Measurements from ENCODE around the gene TBC1D5.

The TBC1D5 gene

GRCh38 chr3:17752876-17753631 is 10.6 kb upstream of the TBC1D5 start (continued):
- TF ChIP-seq TSHZ2 (CRISPR knock-in tag; IDR thresholded peaks at IDR 0.05) (no peak), ESRRG (CRISPR knock-in tag; IDR thresholded peaks at IDR 0.05) (no peak), ZFP3 (CRISPR knock-in tag; IDR thresholded peaks at IDR 0.05) (no peak), ZC3H10 (CRISPR knock-in tag; IDR thresholded peaks at IDR 0.05) (no peak)

- TF ChIP-seq SNAI2 (CRISPR knock-in tag; IDR thresholded peaks at IDR 0.05) (no peak), ARNTL (CRISPR knock-in tag; IDR thresholded peaks at IDR 0.05; ENCODE audit: borderline replicate concordance, low read depth) (no peak), POU6F1 (CRISPR knock-in tag; IDR thresholded peaks at IDR 0.05; ENCODE audit: borderline replicate concordance, low read depth) (no peak), OSR1 (CRISPR knock-in tag; IDR thresholded peaks at IDR 0.05) (no peak), GLIS3 (CRISPR knock-in tag; IDR thresholded peaks at IDR 0.05) (no peak), PATZ1 (CRISPR knock-in tag; IDR thresholded peaks at IDR 0.05; ENCODE audit: borderline replicate concordance) (no peak), ZFP3 (CRISPR knock-in tag; IDR thresholded peaks at IDR 0.05) (no peak), TOX (CRISPR knock-in tag; IDR thresholded peaks at IDR 0.05; ENCODE audit: borderline replicate concordance) (no peak), PPARA (CRISPR knock-in tag; IDR thresholded peaks at IDR 0.05; ENCODE audit: borderline replicate concordance) (no peak), CREB5 (CRISPR knock-in tag; IDR thresholded peaks at IDR 0.05; ENCODE audit: low read depth) (no peak), RARB (CRISPR knock-in tag; IDR thresholded peaks at IDR 0.05) (no peak), TCF4 (CRISPR knock-in tag; IDR thresholded peaks at IDR 0.05; ENCODE audit: borderline replicate concordance) (no peak), ZNF8 (CRISPR knock-in tag; IDR thresholded peaks at IDR 0.05) (no peak), ZFP30 (CRISPR knock-in tag; IDR thresholded peaks at IDR 0.05) (no peak), ZNF70 (CRISPR knock-in tag; IDR thresholded peaks at IDR 0.05) (no peak), ZC3H10 (CRISPR knock-in tag; IDR thresholded peaks at IDR 0.05) (no peak)
- no peak for ATAC-seq
Measured at GRCh38 chr3:17752436-17752835, 10.0 kb upstream of the TBC1D5 start.

- TF ChIP-seq ZNF8 (CRISPR knock-in tag; IDR thresholded peaks at IDR 0.05) (no peak), ISL1 (CRISPR knock-in tag; IDR thresholded peaks at IDR 0.05) (no peak), POU6F1 (CRISPR knock-in tag; IDR thresholded peaks at IDR 0.05; ENCODE audit: borderline replicate concordance, low read depth) (no peak), CREB5 (CRISPR knock-in tag; IDR thresholded peaks at IDR 0.05; ENCODE audit: low read depth) (no peak), GLIS3 (CRISPR knock-in tag; IDR thresholded peaks at IDR 0.05) (no peak), BACH2 (CRISPR knock-in tag; IDR thresholded peaks at IDR 0.05; ENCODE audit: borderline replicate concordance) (no peak), ESRRG (CRISPR knock-in tag; IDR thresholded peaks at IDR 0.05) (no peak), ZC3H10 (CRISPR knock-in tag; IDR thresholded peaks at IDR 0.05) (no peak), OSR1 (CRISPR knock-in tag; IDR thresholded peaks at IDR 0.05) (no peak), PPARA (CRISPR knock-in tag; IDR thresholded peaks at IDR 0.05; ENCODE audit: borderline replicate concordance) (no peak), CSDC2 (CRISPR knock-in tag; IDR thresholded peaks at IDR 0.05) (no peak), RARB (CRISPR knock-in tag; IDR thresholded peaks at IDR 0.05) (no peak), ARNTL (CRISPR knock-in tag; IDR thresholded peaks at IDR 0.05; ENCODE audit: borderline replicate concordance, low read depth) (no peak), TCF4 (CRISPR knock-in tag; IDR thresholded peaks at IDR 0.05; ENCODE audit: borderline replicate concordance) (no peak)
- peak; percentile 48; the same call in 2 of the 3 replicates for ATAC-seq
Measured at GRCh38 chr3:17749705-17750293, 7.4 kb upstream of the TBC1D5 start.

Measured in SK-N-SH treated with all-trans-retinoic acid at 6 μM for 48 hours (cell line).